Measurements from ENCODE around the gene SLC26A6.

Gene SLC26A6

DNA sequence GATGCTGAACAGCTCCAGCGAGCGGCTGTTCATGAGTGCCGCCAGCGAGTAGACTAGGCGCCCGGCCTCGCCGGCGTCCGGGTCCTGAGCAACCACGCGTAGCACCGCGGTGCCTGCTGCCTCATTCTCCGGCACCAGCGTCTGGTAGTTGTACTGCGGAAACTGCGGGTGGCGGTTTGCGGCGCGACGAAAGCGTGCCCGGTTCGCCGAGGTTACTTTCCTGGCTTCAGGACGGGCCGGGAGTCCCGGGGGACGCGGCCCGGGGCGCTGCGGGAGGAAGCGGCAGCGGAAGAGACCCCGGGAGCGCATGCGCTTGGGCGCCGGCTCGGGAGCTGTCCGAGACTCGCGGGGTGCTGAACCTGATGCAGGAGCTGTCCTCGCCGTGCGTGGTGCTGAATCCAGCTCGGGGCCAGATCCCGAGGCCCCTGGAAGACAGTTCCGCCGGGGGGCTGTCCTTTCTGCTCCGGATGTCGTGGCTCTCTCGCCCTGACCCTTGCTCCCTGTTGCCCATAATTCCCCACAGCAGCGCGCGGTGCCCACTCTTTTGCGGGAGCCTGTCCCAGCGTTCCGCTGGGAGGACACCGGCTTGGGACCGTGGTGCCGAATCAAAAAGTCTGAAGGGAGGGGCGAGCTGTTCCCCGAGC is 26.4 kb upstream of the SLC26A6 start:
- DNase-seq = no peak

DNA sequence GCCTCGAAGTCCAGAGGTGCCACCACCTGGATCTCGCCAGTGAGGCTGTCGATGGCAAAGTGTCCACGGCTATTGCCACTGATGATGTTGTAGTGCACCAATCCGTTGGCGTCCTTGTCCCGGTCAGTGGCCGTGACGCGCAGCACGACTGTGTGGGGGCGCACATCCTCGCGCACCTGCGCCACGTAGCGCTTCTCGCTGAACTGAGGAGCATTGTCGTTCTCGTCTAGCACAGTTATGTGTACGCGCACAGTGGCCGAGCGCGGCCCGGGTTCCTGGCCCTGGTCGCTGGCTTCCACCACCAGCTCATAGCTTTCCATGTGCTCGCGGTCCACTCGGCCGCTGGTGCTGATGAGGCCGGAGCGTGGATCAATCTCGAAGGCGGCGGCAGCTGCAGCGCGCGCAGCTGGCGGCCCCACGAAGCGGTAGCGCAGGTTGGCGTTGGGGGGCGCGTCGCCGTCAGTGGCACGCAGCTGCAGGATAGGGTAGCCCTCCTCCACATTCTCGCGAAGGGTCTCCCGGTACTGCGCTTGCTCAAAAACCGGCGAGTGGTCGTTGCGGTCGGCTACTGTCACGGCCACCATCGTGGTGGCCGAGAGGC is 25.6 kb upstream of the SLC26A6 start:
- no peak for DNase-seq

DNA sequence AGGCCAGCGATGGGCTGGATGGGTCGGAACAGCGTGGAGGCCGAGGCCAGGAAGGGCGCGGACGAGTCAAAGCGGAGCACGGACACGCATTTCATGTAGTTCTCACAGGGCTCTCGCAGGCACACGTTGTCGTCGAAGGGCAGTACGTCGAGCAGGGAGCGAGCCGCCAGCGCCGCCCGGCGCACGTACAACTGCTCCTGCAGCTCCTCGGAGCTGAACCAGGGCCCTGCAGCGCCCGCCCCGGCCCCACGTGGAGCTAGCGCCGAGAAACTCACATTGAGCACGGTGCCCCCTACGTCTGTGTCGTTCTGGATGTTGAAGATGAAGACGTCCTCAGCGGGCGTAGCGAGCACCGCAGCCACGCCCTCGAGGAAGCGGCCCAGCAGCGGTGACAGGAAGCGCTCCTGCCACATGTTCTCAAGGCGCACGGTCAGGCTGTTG is 21.6 kb upstream of the SLC26A6 start:
- DNase-seq = no peak

DNA sequence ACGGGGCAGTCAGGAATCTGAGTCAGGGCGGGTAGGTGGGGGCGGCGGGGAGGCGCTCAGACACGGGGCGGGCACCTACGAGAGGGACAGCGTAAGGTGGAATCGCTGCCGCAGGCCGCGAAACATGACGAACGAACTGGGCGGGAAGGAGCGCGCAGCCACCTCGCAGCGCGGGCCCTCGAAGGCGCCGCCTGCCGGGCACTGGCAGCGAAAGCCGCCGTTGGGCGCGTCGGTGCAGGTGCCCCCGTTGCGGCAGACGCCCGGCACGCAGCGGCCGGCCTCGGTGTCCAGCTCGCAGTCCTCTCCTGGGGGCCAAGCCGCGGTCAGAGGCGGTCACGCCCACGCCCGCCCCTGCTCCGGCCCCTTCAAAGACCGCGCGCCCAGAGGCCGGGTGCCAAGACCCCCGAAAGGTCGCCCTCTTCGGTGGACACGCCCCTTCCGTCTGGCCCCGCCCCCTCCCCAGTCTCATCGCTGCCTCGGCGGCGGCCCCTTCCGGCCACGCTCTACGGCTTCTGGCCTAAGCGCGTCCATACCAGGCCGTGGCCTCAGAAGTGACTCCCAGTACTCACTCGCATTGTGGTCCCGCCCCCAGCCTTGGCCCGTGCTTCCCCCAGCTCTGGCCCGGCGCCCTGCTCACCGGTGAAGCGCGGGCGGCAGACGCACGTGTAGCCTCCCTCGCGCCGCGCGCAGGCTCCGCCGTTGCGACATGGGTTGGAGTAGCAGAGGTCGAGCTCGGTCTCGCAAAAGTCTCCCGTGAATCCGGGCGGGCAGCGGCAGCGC is 21.0 kb upstream of the SLC26A6 start:
- no peak for DNase-seq

DNA sequence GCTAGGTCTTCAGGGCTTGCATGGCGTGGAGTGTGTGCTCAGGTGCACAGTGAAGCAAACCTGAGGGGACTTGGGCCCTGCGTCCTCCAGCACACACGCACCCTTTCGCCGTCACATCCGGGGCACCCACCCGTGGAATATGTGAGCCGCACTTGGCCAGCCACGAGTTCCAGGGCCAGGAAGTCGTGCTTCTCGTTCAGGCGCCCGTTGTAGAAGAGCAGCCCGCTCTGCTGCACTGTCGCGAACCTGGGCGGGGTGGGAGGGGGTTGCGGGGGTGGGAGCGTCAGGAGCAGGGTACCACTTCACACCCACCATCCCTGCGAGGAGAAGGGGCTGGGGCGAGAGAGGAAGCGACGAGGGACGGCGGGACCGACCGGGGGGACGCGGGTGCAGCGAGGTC is 20.3 kb upstream of the SLC26A6 start:
- no peak for DNase-seq

DNA sequence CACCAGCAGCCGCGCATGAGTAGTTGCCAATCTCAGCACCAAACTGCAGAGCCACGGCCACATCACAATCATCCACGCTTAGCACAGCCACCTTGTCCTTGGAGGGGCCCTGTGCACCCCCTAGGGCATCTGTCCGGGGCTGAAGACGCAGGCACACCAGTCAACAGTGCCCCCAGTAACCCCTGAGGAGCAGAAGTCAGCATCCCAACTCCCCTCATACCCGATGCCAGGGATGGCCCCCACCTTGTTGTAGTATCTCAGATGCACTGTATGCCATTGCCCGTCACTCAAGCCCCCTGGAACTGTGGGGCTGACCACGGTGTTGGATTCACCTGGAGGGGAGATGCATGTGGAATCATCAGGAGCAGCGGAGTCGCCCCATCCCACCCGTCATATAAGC is 19.8 kb upstream of the SLC26A6 start:
- no peak for DNase-seq

DNA sequence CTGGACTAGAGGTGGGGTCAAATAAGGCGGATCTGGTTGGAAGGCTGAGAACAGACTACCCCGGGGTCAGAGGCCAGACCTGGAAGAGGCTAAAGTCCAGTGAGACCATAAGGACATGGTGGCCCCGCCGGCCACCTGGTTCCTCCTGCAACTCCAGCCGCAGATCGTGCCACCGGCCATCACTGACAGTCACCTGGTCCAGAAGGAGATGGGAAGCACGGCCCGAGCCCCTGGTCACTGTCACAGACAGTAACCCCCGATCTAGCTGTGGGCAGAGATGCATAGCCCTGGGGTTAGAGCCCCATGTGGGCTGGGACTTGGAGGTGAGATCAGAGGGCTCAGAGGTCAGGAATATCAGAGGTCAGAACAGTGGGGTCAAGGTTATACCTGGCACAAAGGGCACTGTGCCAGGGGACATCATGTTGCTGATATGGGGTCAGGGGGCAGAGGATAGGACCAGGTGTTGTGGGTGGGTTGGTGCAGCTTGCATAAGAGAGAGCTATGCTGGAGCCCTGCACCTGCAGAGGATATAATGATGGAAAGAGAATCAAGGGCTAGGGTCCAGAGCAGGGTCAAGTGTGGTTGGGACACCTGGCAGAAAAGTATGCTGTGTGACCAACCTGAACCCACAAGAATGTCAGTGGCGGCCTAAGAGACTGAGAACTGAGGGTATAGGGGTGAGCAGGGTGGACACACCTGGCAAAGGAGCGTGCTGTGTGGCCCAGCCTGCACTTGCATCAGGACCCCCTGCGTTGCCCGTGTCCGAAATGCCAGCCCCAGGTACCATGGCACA is 17.9 kb upstream of the SLC26A6 start:
- no peak for DNase-seq

DNA sequence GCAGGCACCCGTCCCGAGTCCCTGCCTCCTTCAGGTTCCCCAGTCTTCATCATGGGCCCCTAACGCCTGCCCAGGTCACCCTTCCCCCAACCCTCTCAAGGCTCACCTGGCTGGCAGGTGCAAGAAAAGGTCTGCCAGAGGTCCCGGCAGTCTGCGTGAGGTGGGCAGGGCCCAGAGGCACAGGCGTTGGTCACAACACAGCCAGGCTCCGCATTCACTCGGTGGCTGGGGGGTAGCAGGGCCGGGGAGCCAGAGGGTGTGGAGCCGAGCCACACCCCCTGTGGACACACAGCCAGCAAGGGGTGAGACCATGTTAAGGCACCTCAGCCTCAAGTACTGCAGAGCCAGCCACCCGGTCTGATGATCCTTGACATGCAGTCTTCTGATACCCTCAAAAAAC is 16.5 kb upstream of the SLC26A6 start:
- no peak for DNase-seq

DNA sequence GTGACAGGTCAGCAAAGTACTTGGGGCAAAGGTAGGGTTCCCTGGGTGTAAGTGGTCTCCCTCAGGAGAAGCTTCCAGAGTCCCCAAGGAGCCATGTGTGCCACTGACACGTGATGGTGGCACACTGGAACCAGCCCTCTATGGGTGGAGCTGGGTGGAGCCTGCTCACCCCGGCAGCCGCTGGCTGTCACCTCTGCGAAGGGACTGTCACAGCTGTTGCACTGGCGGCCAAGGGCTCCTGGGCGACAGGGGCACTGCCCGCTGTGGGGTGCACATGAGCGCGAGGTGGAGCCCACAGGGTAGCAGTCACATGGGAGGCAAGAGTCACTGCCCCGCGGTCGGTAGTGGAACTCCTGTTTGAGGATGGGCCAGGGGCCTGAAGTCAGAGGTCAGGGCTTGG is 15.5 kb upstream of the SLC26A6 start:
- no peak for DNase-seq

DNA sequence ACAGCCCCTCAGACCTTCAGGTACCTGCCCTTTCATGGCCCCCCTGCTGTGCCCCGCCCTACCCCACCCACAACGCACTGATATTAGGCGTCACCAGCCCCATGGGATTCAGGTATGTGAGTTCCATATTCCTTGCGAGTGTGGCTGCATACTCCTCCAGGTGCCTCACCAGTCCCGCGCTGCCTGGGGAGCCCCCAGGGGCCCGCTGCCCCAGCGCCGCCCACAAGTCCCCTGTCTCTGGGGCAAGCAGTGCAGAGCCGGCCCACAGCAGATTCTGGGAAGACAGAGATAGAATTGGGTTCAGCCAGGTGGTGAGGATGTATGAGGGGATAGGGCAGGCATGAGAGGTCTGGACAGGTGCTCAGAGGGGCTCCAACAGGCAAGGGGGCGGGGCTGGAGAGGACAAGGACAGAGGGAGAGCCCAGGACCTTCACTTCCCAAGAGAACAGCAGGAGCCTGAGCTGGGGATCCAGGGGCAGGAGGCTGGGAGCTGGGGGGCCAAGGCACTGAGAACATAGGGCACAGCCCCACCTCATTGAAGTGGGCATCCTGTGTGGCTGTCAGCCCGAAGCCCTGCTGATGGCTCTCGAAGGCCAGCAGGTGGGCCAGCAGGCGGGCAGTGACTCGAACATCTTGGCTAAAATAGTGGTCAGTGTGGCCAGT is 13.1 kb upstream of the SLC26A6 start:
- no peak for DNase-seq

DNA sequence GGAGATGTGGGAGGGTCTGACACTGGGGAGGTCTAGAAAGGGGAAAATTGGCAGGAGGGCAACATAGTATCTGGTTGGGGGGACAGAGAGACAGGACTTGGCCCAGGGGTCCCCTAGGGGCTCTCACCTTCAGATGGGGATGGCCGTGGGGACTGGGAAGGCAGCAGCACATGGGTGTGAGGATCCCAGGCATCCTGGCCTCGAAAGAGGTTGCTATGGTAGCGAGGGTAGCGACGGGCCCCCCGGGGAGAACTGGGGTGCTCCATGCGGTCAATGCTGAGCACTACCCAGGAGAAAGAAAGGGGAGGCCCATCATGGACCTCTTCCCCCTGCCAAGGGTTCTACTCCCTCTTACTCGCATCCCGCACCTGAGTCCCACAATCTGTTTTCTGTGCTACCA is 12.5 kb upstream of the SLC26A6 start:
- DNase-seq = no peak

DNA sequence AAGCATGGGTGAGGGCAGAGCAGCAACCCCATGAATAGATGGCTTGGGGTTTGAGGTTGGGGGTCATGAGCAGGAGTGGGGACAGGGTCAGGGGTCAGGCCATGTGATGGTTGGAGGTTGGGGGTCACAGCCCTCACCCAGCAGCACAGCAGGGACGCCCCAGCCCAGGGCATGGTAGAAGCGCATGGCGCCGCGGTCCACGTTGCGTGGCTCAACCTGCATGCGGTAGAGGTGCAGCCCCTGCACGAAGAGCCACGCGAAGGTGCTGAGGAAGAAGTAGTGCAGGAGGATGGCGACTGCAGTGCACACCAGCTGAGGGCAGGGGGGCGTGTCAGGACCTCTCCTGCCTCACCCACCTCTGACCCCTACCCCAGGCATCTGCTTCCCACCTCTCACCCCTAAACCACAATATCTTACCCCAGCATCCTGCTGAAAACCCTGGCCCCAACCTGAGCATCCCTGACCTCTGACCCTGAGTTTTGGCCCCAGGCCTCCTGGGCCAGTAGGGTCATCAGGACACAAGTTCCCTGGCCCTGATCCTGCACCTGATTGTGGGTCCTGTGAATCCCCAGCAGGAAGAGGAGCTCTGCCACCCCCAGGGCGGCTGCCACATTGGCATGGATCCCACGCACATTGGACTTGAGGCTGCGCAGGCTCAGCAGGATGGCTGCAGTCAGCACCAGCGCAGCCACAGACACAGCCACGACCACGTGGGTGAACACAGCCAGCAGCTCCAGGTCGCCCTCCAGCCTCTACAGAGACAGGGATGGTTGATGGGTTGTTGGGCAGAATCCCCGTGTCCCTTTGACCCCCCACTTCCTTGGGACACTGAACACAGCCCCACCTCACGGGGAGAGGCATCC is 9.9 kb upstream of the SLC26A6 start:
- no peak for DNase-seq

DNA sequence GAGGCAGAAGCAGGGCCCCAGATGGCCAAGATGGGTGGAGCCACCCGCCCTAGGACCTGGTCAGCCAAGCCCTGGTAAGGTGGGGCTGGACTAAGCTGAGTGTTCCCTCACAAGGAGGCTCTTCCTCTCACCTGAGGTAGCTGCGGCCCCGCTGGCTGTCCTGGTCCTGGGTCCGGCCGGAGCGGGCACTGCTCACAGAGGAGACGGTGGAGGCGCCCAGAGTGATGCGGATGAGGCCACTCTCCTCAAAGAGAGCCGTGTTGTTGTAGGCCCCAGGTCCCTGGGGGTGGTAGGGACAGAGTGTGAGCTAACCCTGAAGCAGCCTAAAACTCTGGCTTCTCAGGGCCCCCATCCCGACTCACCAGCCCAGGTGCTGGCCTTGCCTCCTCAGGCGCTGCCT is 7.3 kb upstream of the SLC26A6 start:
- DNase-seq = no peak

DNA sequence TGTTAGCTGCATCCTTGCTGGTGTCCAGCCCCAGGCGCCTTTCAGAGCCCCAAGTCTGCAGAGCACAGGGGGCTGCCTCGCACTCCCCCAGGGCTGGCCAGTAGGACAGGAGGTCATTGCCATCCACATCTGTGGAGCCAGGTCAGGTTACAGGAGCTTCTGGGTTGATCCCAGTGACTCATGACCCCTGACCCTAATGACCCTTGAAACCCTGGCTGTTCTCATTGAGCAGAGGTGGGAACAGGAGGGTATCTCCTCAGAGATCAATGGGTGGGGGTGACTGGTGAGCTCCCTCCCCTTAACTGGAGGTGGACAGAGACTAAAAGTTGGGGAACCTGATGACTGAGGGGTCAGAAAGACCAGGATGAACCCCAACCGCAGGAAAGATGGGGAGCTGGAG is 6.1 kb upstream of the SLC26A6 start:
- DNase-seq = no peak

DNA sequence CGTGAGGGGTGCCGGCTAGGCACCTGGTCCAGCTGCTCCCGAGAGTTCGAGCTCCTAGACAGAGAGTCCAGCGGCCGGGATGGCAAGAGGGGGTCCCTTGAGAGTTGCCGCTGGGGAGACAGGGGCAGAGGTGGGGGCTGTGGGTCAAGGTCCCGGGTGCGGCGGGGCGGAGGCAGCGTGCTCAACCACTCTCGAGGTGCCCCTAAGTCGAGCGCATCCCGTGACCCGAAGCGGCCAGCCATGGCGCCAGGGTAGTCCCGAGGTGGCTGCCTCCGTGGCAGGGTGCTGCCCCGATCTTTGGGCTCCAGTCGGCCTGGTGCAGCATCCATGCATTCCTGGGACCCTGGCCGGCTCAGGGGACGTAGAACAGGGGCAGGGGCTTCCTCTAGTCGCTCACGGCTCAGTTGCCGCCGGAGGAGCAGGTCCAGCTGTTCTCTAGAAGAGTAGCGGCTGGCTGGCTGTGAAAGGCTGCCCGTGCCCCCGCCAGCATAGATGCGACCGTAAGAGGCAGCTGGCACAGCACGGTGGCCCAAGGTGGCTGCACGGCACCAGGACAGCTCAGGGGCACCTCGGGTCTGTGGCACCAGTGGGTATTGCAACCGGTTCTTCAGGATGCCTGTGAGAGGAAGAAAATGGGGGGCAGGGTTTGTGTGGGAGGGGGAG is 4.8 kb upstream of the SLC26A6 start:
- DNase-seq = no peak

DNA sequence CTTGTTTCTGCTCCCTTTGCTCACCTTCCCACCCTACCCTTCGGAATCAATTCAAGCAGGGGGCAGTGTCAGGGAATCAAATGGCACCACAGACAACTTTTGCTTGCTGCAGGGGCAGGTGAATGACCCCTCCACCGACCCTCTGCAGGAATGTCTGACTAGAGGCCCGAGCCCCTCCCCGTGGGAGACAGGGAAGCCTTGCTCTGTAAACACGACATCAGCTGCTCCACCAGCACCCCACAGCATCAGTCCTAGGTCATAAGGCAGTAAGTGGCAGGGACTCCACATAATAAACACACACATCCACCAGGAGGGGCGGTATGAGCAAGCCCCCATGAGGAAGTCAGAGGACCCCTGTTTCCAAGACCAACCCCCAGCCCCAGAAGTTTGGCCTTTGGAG is 2.0 kb upstream of the SLC26A6 start:
- no peak for DNase-seq

DNA sequence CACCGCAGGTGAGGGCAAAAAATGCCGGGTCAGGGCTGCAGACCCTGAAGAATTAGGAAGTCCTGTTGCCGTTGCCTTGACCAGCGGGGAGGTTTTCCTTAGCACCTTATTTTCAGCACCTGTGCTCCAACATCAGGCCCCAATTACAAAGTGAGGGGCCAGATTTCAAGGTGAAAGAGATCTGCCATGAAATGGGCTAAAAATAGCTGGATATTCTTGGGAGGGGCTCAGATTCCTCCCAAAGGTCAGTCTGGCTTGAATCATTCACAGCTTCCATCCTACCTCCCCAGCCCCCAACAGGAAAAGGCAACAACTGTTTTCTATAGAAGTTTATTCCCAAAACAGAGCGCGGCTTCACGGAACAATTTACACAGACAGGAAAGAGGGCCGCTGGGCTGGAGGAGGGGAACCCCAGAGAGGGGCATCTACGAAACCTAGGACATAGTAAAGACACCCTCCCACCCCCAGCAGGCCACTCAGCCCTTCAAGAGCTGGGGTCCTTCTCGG is 941 bp upstream of the SLC26A6 start:
- no peak for DNase-seq

DNA sequence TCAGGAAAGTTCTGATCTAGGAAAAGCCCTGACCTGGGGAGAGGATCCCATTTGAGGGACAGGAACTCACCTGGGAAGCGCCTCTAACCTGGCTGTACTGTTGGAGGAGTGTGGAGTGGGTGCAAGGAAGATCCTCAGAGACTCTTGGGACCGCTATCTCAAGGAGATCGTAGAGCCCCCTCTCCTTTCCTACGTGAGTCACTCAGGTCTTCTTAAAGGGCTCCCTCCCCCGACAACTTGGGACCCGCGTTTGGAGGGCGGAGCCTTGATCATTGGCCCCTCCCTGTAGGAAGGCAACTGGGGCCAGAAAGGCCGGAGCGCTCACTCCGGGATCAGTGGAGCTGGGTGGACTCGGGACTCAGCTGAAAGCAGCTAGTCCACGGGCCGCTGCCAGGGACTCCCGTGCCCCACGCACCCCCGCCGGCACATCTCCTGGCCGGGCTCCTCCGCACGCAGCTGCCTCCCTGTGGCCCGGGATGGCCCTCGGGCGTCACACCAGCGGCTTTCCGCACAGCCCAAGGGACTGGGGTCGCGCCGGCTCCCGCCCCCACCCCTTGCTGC is 520 bp downstream of the SLC26A6 start:
- peak; percentile 12 to 60 for DNase-seq

DNA sequence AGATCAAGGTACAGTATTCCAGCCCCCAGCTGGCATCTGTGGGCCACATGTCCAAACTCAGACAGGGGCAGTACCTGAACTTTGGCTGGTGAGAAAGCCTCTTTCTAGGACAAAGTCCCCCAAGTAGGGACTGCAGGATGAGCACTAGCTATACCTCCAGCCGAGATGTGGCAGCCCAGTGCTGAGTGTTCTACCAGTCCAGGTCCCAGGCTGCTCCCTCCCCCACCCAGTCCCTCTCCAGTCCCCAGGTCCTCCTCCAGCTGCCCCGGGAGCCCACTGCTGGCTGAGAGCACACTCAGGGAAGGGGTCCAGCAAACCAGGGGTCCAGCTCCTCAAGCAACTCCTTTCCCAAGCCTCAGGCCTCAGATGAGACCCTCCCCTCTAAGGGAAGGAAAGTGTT is 1.5 kb downstream of the SLC26A6 start:
- DNase-seq = no peak

DNA sequence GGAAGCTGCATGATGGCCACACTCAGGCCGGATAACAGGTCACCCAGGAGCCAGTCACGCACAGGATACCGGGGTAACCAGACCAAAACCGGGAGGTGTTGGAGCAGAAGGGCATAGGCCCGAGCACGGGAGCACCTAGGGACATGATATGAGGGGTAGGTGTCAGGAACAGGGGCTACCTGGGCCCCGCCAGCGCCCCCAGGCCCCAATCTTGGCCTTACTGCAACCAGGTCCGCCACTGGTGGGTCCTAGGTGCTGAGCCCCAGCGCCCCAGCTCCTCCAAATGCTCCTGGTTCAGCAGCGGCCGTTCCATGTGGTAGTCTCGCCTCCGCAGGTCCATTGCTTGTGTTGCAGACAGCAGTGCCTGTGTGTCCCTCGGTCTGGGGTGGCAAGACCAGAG is 2.0 kb downstream of the SLC26A6 start:
- no peak for DNase-seq

All from NCI-H524 (cell line).